Osteocyte (in vitro differentiated cells): Measurements from ENCODE around the gene MAPK6. TPM values are rescaled to one million over a fixed set of nuclear protein-coding genes. Genes with fewer than 3 reads are reported as not detected.

Experiments
- DNase-seq: peaks from one replicate; pipeline ENCODE4 v3.0.0; 2021; ENCODE audit warnings: mixed read lengths; ENCODE audit not compliant: unreplicated experiment; ENCODE audit errors: extremely low spot score
- H3K27ac Mint-ChIP-seq: one replicate; pipeline ENCODE4 v1.8.0; 2021; ENCODE audit warnings: mild to moderate bottlenecking, mixed read lengths; ENCODE audit not compliant: unreplicated experiment
- H3K27me3 Mint-ChIP-seq: one replicate; pipeline ENCODE4 v1.8.0; 2021; ENCODE audit warnings: mixed read lengths; ENCODE audit not compliant: unreplicated experiment
- H3K36me3 Mint-ChIP-seq: one replicate; pipeline ENCODE4 v1.8.0; 2021; ENCODE audit warnings: mixed read lengths; ENCODE audit not compliant: unreplicated experiment
- H3K4me1 Mint-ChIP-seq: one replicate; pipeline ENCODE4 v1.8.0; 2021; ENCODE audit warnings: mixed read lengths; ENCODE audit not compliant: unreplicated experiment
- H3K4me3 Mint-ChIP-seq: one replicate; pipeline ENCODE4 v1.8.0; 2021; ENCODE audit warnings: mild to moderate bottlenecking, moderate library complexity, mixed read lengths; ENCODE audit not compliant: unreplicated experiment
- H3K9me3 Mint-ChIP-seq: one replicate; pipeline ENCODE4 v1.8.0; 2021; ENCODE audit warnings: mixed read lengths; ENCODE audit not compliant: unreplicated experiment
- CTCF ChIP-seq: fragments of 200-600 bp; sonication (generic); IDR thresholded peaks from 2 replicates; pipeline ENCODE4 v1.5.0; 2021; ENCODE audit warnings: antibody characterized with exemption, mild to moderate bottlenecking, moderate library complexity
- total RNA-seq: library from RNA; stranded (reverse); gene quantifications from 2 replicates; pipeline ENCODE4 v1.2.1, GENCODE V29; 2021

The MAPK6 gene
- total RNA-seq, 1 donor from 2014 or later = 46.1 TPM

- H3K36me3 Mint-ChIP-seq = no peaks in the 10 kb centered on the region
- peak overlapping the region; percentile 78 for H3K27ac Mint-ChIP-seq
- TF ChIP-seq CTCF = no peak
- peak; percentile 53 for DNase-seq
- H3K27me3 Mint-ChIP-seq = no peaks in the 10 kb centered on the region
- H3K4me1 Mint-ChIP-seq = peaks cover 27% of the 10 kb centered on the region
- H3K4me3 Mint-ChIP-seq = no peak overlapping the region
- H3K9me3 Mint-ChIP-seq = no peaks in the 10 kb centered on the region
Observed at GRCh38 chr15:52103217-52104207, 84.5 kb downstream of the MAPK6 start.

GRCh38 chr15:52104532-52105004 lies 85.5 kb downstream of the MAPK6 start:
- TF ChIP-seq CTCF = no peak
- Mint-ChIP-seq H3K4me1 (peaks cover 27% of the 10 kb centered on the region), H3K4me3 (no peak overlapping the region), H3K36me3 (no peaks in the 10 kb centered on the region), H3K9me3 (no peaks in the 10 kb centered on the region), H3K27me3 (peaks cover 5% of the 10 kb centered on the region), H3K27ac (peak overlapping the region; percentile 33)
- DNase-seq = peak; percentile 36

GRCh38 chr15:52105846-52106245 lies 86.8 kb downstream of the MAPK6 start:
- Mint-ChIP-seq H3K4me1 (peaks cover 27% of the 10 kb centered on the region), H3K4me3 (no peak overlapping the region), H3K9me3 (no peaks in the 10 kb centered on the region), H3K27me3 (peaks cover 11% of the 10 kb centered on the region), H3K36me3 (no peaks in the 10 kb centered on the region), H3K27ac (no peak overlapping the region)
- DNase-seq = no peak
- no peak for TF ChIP-seq CTCF

GRCh38 chr15:52106641-52107040 lies 87.6 kb downstream of the MAPK6 start:
- H3K4me1 Mint-ChIP-seq = peaks cover 27% of the 10 kb centered on the region
- DNase-seq = peak; percentile 42
- no peak for TF ChIP-seq CTCF
- no peak overlapping the region for H3K27ac Mint-ChIP-seq
- peaks cover 11% of the 10 kb centered on the region for H3K27me3 Mint-ChIP-seq
- no peaks in the 10 kb centered on the region for H3K9me3 Mint-ChIP-seq
- no peaks in the 10 kb centered on the region for H3K36me3 Mint-ChIP-seq
- H3K4me3 Mint-ChIP-seq = no peak overlapping the region

- H3K36me3 Mint-ChIP-seq = no peaks in the 10 kb centered on the region
- no peaks in the 10 kb centered on the region for H3K9me3 Mint-ChIP-seq
- H3K27ac Mint-ChIP-seq = no peak overlapping the region
- peaks cover 11% of the 10 kb centered on the region for H3K27me3 Mint-ChIP-seq
- H3K4me1 Mint-ChIP-seq = peaks cover 23% of the 10 kb centered on the region
- TF ChIP-seq CTCF = no peak
- DNase-seq = peak; percentile 36
- no peak overlapping the region for H3K4me3 Mint-ChIP-seq
Observed at GRCh38 chr15:52107238-52107637, 88.2 kb downstream of the MAPK6 start.
